ENCODE results near the gene MRTFA. TPM values are rescaled to one million over a fixed set of nuclear protein-coding genes. Genes with fewer than 3 reads are reported as not detected.
"Not testable (repeated sequence)": the region's sequence is repeated elsewhere in the genome, so short reads cannot be mapped to it uniquely, and the experiment has no call there.

MRTFA gene
- total RNA-seq, 4 donors from 2014 or later: 24.5 to 56.3 (median 40.9) TPM

DNA sequence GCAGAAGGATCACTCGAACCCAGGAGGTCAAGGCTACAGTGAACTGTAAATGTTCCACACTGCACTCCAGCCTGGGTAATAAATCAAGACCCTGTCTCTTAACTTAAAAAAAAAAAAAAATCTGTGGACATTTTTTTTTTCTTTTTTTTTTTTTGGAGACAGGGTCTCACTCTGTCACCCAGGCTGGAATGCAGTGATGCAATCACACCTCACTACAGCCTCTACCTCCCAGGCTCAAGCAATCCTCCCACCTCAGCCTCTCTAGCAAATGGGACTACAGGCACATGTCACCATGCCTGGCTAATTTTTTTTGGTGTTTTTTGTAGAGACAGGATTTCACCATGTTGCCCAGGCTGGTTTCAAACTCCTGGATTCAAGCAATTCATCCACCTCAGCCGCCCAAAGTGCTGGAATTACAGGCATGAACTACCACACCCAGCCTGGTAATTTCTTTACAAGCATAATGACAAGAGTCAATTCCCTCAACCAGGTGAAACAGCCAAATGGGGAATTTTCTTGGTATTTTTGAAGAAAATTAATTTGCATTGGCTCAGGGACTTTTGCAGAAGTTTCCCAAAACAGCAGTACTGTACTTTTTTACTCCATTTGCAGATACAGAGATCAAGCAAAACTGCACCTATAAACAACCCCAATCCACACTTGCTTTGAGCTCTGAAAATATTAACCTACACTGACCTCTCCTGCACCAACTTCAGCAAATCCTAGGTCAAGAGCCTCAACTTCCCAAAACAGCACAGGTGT is 44.0 kb downstream of the MRTFA start:
- no peaks in the 10 kb centered on the region for H3K27me3 ChIP-seq
- no peak for DNase-seq
- peaks cover 10 to 61% (median 22%) of the 10 kb centered on the region in 3 donors for H3K4me1 ChIP-seq
- WGBS, 2 donors: 78 to 84% methylated on average over 2 of the region's 2 CpGs
- H3K4me3 ChIP-seq: no peak overlapping the region
- TF ChIP-seq CTCF (IDR thresholded peaks at IDR 0.05) (no peak), POLR2A (IDR thresholded peaks at IDR 0.05) (no peak)
- intact Hi-C loops (cut with DNase I): no loop called here
- H3K36me3 ChIP-seq: no peaks in the 10 kb centered on the region
- no peaks in the 10 kb centered on the region for H3K9me3 ChIP-seq
- H3K27ac ChIP-seq: no peak overlapping the region

DNA sequence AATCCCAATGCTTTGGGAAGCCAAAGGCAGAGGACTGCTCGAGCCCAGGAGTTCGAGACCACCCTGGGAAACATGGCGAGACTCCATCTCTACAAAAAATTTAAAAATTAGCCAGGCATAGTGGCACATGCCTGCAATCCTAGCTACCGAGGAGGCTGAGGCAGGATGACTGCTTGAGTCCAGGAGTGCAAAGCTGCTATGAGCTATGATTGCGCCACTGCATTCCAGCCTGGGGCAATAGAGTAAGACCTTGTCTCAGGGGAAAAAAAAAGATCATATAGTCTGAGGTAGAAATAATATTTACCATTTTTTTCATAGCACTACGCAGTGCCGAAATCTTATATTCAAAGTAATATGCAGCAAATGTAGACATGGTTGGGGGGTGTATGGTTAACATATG is 47.8 kb downstream of the MRTFA start:
- intact Hi-C loops (cut with DNase I): no loop called here
- DNase-seq: no peak

DNA sequence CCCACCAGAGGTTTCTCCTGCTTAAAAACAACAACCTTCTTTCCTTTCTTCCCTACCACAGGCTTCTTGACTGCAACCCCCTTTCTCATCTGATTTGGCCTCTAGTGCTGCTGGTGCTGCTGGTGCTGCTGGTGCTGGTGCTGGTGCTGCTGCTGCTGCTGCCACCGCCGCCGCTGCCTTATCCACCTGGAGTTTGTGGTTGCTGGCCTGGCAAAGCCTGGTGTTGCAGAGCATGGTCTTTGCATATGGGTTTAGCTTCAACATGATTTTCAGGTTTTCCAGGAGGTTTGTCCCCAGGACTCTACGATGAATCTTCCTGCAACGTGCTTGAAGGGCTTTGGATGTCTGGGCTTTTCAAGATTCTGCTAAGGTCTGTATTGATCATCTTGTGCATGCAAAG is 49.7 kb downstream of the MRTFA start:
- Histone ChIP-seq H3K4me1 (peaks cover 0 to 45% (median 6%) of the 10 kb centered on the region in 3 donors), H3K27ac (peak overlapping the region in 1 of 4 donors; percentile 13), H3K27me3 (no peaks in the 10 kb centered on the region), H3K9me3 (no peaks in the 10 kb centered on the region), H3K36me3 (no peaks in the 10 kb centered on the region), H3K4me3 (no peak overlapping the region)
- intact Hi-C loops (cut with DNase I): no loop called here
- TF ChIP-seq CTCF (IDR thresholded peaks at IDR 0.05) (no peak), POLR2A (IDR thresholded peaks at IDR 0.05) (no peak)
- DNase-seq: no peak
- WGBS, 2 donors: 34 to 69% methylated on average over 5 of the region's 5 CpGs

More for the DNA sequence above, 47.8 kb downstream of the MRTFA start:
- no peak for TF ChIP-seq CTCF (IDR thresholded peaks at IDR 0.05)
- TF ChIP-seq POLR2A (IDR thresholded peaks at IDR 0.05): no peak
- Histone ChIP-seq H3K9me3 (no peaks in the 10 kb centered on the region), H3K27ac (no peak overlapping the region), H3K36me3 (no peaks in the 10 kb centered on the region), H3K27me3 (no peaks in the 10 kb centered on the region), H3K4me3 (no peak overlapping the region), H3K4me1 (peaks cover 0 to 49% (median 11%) of the 10 kb centered on the region in 3 donors)
- WGBS, 2 donors: 82 to 91% methylated on average over 7 of the region's 7 CpGs

DNA sequence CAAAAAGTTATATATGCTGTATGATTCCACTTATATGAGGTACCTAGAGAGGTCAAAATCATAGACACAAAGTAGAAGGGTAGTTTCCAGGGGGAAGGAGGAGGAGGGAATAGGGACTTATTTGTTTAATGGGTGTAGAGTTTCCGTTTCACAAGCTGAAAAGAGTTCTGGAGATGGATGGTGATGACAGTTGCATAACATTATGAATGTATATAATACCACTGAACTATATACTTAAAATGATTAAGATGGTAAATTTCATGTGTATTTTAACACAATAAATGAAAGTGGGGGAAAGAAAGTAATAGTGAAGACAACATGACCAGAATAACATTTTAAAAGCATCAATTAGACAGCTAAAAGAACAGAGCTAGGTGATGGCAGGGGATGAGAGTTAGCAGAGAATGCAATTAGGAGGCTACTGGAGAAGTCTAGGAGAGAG is 51.2 kb downstream of the MRTFA start:
- no peak for DNase-seq
- intact Hi-C loops (cut with DNase I): no loop called here
- Histone ChIP-seq H3K27me3 (no peaks in the 10 kb centered on the region), H3K4me1 (peaks cover 0 to 45% (median 6%) of the 10 kb centered on the region in 3 donors), H3K4me3 (no peak overlapping the region), H3K9me3 (no peaks in the 10 kb centered on the region), H3K27ac (no peak overlapping the region), H3K36me3 (no peaks in the 10 kb centered on the region)
- WGBS, 2 donors: 28 to 41% methylated on average over 1 of the region's 1 CpG
- TF ChIP-seq POLR2A (IDR thresholded peaks at IDR 0.05) (no peak), CTCF (IDR thresholded peaks at IDR 0.05) (no peak)

GRCh38 chr22:40584766-40585165 is 51.8 kb downstream of the MRTFA start:
- H3K4me3 ChIP-seq; DNase-seq; H3K27ac ChIP-seq; H3K27me3 ChIP-seq; H3K36me3 ChIP-seq; intact Hi-C loops (cut with DNase I); H3K9me3 ChIP-seq: not testable (repeated sequence)
- 92 to 97% methylated on average over 8 of the region's 9 CpGs for WGBS, 2 donors
- H3K4me1 ChIP-seq: peaks cover 0 to 45% (median 6%) of the 10 kb centered on the region in 3 donors

Data from esophagus squamous epithelium (tissue), 5 donors.